NCI-H1092 treated with DMSO at 0.1 percent for 48 hours (cell line): ENCODE measurements around the gene TRIM40.

Source experiments
- DNase-seq: peaks from one replicate; lab custom pipeline; 2025; lab: John Stamatoyannopoulos, UW

TRIM40 gene

DNA sequence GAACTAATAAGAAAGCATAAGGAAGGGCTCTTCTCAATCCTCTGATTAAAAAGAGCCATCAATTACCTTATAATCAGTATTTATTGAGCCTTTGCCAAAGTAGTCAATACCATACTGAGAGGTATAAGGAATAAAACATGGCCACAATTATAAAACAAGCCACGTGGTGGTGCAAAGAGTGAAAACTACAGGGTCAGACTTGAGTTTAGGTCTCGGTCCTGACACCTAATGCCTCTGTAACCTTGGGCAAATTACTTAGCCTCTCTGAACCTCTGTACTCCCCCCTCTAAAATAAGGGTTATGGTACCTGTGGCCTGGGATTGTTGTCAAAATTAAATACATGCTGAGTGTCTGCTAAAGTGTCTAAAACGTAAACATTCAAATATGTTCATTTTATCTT lies 13.3 kb downstream of the TRIM40 start:
- DNase-seq, result no peak

DNA sequence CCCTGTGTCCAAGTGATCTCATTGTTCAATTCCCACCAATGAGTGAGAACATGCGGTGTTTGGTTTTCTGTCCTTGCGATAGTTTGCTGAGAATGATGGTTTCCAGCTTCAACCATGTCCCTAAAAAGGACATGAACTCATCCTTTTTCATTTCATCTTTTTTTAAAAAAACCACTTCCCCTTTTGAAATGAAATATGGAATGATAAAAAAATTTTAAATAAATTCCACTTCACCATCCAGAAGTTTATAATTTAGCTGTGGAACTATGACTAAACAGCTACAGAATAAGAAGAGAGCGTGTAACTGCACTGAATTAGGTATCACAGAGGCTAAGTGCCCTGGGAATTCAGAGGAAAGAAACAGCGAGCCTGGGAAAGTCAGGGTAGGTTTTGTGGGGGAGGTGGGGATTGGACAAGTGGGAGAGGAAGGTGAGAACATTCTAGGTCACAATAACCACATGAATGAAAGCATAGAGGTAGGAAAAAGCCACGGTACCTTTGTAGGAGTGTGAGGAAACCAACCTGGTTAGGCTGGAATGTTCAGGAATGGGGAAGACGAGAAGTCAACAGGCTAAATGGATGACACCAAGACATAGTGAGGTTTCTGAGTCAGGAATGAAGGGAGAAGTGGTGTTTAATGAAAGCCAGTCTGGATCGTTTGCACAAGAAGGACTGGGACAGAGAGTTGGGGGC lies 14.1 kb downstream of the TRIM40 start:
- no peak for DNase-seq

DNA sequence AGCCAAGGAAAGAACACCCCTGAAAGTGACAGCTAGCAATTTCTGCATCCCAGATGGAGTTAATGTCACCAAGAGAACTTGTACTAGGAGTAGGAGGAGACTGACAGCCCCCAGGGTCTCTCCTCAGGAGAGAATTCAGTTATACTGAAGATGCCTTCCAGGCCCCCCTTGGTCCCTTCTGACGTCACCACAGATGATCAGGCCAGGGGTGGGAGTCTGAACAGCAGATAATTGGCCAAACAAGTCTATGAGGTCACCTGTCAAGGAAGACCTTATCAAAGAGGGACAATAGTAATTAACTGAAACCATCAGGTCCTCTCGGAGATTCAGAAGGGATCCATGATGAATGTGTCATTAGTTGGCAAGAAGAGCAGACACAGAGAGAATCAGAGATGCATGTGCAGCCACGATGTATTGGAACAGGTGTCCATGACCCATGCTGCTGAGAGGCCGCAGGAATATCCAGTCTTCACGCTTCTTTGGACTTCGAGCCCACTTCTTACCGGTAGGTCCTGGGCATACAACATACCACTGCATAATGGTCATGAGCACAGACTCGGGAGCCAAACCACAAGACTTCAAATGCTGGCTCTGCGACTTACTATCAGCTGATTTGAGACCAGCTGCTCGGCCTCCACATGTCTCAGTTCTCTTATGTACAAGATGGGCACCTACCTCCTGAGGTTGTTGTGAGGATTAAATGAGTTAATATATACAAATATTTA lies 14.9 kb downstream of the TRIM40 start:
- no peak for DNase-seq

DNA sequence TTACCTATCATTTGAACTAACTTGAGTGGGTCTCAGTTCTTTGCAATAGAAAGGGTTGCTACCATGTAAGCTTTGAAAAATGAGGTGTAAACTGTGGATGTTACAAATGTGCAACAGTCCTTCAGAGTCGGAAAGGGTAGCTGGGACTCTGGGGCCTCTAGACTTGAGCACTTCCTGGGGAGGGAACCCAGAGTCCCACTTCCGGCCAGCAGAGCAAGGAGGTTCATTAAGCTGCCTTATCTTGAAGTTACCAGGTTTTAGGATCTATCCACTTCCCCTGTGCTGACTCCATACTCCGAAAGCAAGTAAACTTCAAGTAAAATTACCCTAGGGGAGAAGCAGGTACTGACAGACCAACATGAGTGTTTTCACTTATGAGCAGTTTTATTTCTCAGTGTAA lies 15.6 kb downstream of the TRIM40 start:
- no peak for DNase-seq

DNA sequence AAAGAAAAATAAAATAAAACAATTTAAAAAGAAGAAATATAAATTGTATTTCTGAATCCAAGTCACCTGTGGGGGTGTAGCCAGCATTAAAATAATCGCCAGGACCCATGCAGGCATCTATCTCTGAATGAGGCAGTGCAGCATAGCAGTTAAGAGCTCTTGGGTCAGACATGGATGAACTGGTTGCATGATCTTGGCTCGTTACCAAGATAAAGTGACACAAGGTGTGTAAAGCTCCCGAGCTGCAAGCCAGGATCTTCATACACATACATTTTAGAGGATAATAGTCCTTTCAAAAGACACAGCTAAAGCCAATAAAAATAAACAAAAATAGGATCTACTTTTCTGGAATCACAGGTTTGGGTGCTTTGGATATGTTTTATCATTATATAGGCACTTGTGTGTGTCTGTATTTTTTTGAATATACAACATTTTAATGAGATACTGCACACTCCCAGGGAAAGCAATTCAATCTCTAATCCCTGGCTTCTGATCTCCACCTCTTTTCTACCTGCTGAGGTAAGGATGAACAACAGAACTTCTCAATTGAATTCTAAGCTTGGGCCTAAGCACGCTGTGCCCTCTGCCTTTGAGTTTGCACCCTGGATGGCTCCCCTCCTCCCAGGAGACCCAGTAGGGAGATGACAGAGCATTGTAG lies 16.2 kb downstream of the TRIM40 start:
- no peak for DNase-seq

DNA sequence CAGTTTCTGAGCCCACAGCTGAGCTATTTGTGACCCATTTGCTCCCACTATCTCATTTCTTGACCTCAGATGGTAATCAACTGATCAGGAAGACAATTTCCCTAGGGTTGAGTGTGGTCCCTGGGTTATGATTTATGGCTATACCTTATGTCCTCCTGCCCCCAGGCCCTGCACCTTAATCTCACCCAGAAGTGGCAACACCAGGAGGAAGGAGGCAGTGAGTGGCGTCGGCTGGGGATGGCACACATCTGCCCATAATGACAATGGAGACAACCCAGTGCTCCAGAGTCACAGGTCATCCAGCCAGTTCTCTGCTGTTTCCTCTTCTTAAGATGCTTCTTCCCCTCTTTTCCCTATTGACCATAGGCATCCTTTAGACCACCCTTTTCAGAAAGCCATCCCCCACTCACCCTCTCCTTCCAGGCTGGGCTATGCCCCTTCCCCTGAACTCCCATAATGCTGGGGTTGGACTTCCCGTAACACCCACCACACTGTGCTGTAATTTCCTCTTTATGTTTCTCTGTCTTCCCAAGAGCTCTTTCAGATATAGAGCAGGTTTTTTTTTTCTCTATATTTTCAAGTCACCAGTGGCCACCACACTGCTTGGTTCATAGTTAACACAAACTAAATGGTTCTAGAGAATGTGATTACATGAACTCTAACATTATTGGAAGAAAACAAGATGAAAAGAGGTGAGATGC lies 17.1 kb downstream of the TRIM40 start:
- no peak for DNase-seq

DNA sequence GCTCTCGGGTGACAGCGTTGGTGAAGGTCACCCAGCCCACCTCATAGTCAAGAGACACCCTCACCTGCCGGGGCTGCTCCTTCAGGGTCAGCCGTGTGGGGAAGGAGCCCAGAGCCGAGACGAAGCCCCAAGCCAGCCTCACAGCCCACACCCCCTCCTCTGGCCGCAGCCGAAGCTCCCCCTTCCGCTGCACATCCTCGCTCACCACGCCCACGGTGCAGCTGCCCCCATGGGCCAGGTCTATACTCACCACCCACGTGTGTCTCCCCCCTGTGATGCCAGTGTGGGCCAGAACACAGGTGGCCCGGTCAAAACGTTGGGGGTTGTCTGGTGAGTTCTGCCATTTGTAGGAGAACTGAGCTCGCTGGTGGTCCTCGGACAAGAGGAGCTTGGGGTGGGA lies 18.1 kb downstream of the TRIM40 start:
- no peak for DNase-seq

DNA sequence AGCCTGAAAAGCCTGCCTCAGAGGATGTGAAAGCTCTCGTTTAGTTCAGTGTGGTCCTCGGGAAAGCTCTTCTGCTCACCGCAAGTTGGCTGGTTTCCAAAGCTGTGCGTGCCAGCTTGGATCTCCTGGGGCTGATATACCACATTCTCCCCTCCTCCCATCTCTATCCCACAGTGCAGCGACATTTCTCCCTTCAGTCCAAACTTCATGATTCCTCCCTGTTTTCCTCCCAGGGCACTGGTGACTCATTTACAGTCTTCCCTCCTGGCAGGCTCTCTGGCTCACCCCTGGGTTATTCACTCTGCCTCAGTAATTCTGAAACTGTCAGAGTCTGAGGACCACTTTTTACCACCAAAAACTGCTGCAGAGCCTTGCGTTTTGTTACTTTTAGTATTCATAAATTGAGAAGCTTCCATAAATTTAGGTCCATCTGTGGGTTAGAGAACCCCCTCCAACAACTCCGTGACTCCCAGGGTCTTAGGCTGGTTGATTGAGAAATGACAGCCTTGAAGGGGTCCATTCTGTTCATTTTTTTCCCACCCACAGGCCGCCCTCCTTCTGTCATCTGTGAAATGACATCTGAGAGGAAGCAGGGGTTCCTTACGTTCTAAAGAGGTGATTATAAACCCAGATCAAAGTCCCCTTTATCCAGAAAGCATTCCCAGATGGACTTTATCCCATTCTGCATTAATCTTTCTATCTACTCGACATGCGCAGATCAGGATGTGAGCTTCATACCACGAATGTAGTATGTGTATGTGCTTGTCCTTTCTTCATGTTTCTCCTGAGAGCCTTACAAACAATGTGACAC lies 19.0 kb downstream of the TRIM40 start:
- no peak for DNase-seq

DNA sequence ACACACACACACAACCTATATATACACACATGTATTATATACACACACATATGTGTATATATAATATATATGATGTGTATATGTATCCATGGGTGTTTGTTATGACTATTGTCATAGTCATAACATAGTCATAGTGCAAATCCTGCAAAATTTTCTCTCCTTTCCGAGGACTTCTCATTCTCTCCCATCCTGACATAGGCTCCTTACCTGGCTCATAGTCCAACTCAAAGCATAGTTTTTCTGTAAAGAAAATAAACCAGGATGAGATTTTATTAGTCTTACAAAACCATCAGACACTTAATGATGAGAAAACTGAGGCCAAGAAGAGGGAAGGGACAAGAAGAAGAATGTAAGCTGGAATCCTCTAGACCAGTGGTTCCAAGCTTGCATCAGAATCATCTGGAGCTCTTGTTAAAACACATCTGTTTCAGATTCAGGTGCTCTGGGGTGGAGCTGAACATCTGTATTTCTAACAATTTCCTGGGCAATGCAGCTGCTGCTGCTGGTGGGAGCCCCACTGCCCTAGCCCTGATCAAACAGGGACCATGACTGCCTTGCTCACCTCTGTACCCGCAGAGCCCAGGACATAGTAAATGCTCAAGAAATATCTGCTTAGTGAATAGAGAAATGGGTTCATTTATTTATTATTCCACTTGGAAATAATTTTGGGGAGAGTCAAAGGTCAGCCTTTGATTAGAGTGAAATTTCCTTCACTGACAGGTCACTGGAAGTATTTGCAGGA lies 19.8 kb downstream of the TRIM40 start:
- DNase-seq, result no peak

DNA sequence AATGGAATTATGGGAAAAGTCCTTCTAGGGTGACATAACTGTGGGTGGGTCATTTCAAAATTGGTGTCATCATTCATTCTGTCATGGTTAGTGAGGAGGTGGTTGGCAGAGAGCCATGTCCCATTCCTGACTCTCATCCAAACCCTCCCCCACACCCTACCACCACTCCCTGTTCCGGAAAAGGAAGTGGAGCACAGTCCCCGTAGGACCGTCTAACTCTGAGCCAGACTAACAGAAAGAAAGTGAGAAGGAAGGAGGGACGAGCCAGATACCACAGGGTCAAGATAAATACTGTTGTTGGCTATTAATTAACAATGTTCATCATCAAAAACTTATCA lies 20.3 kb downstream of the TRIM40 start:
- no peak for DNase-seq

DNA sequence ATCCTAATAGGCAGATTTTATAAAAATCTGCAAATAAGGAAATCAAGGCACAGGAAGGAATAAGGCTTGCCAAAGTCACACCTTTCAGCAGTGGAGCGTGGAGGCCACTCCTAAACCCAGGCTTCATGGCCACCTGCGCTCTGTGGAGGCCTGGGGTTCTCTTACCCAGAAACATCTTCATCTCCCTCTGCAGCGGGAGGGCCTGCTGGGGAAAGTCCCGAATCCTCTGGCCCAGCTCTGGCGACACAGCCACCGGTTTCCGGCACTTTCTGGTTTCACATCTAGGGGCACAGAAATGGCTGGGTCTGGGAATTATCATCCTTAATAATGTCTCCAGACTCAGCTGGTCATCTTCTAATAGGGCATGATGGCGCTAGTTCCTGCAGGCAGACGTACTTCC lies 20.8 kb downstream of the TRIM40 start:
- no peak for DNase-seq

DNA sequence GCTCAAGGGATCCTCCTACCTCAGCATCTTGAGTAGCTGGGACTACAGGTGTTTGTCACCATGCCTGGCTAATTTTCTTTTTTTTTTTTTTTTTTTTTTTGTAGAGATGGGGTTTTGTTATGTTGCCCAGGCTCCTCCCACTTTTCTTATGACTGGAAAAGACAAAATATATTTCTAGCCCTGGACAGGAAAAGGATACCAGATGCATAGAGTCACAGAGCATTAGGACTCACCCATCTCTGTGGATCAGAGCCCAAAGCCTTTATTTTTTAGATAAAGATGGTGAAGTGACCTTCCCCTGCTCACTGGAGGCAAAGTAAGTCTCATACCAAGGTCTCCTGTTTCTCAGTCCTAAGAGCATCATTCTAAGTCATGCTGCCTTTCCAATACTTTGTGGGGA lies 21.6 kb downstream of the TRIM40 start:
- no peak for DNase-seq

DNA sequence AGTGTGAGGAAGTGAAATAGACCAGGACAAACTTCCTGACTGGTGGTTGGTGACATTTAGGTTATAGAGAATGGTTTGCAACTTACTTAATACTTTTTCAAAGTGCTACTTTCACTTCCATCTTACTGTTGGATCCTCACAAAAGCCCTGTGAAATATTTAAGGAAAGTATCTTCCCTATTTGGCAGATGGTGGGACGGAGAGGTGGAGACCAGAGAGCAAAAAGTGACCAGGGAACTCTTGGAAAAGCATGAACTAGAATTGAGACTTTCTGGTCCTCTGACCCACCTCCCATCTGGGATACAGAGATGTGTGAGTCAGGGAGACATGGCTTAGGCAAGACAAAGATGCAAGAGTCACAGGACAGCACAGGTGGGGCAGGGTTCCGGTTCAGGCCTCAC lies 22.1 kb downstream of the TRIM40 start:
- no peak for DNase-seq

DNA sequence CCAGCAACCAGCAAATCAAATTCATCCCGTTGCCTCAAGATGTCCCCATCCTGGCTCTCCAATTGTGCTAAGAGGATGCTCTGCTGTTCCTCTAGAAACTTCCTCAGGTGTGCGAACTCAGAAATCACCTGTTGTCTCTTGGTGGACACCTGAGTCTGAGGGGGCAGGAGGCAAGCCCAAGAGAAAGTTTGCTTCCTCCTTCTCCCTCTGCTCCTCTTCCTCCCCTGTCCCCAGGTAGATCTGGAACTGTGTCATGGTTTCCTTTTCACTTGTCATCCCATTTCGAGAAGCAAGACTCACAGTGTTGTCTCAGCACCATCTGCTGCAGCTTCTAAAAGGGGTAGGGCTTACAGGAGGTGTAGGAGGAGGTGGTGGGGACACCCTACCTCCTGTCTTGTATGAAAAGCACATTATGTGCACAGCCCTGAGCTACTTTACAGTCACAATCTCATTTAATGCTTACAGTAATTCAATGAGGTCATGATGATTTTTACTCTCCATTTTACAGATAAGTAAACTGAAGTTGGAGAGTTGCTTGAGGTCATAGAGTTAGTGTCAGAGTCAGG lies 22.6 kb downstream of the TRIM40 start:
- DNase-seq, result no peak

DNA sequence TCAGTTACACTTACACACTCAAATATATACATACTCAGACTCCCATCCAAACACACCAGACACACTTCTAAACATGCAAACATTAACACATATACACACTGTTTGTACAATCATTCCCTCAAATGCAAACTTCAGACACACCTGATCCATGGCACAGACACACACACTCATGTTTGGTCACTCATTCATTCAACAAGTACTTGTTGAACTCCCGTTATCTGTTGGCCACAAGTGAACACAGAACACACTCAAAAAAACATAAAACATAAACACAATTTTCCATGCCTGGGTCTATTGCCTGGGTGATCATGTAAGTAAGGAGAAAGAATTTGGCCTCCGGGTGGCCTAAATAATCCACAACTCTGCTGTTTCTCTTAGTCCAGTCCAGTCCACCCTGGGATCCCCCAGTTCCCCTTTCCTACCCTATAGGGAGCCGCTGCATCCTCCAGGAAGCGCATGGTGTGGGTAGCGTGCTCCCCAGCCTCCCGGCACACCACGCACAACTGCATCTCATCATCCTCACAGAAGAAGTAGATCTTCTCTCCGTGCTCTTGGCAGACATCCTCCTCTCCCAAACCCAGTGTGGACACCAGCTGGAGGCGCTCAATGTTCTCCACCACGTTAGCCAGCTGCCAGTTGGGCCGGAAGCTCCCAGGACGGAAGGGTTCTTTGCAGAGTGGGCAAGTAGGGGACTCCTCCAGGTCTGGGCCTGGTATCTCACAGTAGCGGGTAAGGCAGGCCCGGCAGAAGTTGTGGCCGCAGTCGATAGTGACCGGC lies 24.3 kb downstream of the TRIM40 start:
- no peak for DNase-seq

DNA sequence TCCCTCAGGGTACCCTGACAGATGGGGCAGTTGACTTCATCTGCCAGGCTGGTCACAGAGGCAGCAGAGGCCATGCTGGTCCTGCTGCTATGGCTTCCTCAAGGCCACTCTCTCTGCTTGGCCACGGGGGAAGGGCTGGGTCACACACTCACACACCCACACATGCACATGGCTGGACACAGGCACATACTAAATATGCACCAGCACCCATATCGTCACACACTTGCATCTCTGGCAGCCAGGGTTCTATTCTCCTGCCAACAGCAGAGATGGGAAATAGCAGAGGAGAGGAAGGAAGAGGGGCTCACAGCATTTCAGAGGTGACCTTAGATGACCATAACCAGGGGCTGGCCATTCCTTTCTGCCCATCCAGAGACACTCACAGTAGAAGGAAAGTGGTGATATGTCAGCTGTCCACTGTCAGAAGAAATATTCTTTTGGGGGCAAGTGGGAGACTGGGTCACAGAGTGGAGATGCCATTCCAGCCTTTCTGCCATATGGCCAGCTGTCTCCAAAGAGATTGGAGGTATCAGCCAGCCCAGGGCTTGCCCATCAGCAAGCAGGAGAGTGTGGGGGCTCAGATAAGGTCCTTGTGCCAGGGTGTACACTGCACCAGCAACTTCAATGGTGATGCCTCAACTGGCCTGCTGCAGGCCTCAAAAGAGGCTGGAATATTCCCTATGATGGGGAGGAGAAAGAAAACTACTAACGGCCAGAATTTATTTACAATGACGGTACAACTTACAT lies 25.0 kb downstream of the TRIM40 start, which contains the start of gene TRIM10:
TSS of gene TRIM10 (minus strand) at position 427 of the 747 bp plus-strand sequence. CDS start at position 74, 353 bp downstream.
- no peak for DNase-seq

DNA sequence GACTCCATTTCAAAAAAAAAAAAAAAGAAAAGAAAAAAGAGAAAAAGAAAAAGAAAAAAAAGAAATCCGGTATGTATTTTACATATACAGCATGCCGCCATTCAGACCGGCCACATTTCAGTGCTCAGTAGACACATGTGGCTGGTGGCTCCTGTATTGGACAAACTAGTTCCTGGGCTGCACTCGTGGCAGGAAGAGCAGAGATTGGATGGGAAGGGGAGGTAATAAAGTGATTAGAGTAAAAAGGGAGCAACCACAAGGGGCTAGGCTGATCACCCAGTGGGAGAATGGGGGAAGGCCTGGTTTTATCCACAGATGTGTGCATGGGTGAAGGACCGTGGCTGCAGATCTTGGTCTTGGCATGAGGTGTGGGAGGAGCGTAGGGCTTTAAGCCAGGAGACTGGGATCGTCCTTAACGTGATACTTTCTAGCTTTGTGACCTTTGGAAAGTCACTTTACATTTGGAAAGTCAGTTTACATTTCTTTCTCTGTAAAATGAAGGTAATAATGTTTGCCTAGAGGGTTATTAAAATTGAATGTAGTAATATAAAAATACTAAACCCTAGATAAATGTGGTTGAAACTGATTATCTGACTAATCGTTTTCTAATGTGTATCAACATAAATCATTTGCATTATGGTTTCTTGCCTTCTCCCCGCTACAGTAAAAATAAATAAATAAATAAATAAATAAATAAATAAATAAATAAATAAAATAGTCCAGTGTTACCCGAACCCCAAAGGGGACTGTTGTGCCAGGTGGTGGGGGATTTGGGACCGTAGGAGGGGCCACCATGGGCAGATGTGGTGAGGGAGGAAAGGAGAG lies 26.5 kb downstream of the TRIM40 start:
- DNase-seq, result no peak
